ENCODE data around the gene ATP8B3. TPM values are rescaled to one million over a fixed set of nuclear protein-coding genes. Genes with fewer than 3 reads are reported as not detected.

The ATP8B3 gene
- total and polyA plus RNA-seq, 10 of the 15 experiments (the other 5 are each of a cell fraction or from before 2014, with no cell fraction given) = 0.13 to 1.7 (median 0.52) TPM

DNA sequence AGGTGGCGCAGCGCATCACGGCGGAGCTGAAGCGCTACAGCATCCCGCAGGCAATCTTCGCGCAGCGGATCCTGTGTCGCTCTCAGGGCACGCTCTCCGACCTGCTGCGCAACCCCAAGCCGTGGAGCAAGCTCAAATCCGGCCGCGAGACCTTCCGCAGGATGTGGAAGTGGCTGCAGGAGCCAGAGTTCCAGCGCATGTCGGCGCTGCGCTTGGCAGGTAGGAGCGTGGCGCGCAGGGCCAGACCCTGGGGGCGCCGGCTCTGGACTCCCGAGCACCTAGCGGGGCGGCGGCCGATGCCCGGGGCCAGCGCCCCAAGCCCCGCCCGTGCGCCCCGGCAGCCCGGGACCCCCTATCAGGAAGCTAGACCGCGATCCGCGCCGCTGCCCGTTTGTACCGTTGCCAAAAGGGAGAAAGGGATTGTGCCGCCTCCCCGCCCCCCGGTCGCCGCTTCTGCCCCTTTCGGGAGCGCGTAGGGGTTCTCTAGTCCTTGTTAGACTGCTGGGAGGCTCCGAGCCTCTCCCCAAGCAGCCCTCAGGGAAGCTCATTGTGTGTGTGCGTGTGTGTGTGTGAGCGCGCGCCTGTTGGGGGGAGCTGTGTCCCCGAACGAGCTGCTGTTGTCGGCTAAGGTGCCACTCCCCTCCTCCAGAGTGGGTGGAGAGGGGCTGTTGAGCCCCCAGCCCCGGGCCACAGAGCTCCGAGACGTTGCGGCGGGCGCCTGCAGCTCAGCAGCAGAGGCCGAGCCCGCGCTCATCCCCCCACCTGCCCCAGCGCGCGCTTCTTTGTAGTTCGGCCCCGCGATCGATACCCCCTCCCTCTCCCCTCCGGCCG, 57.2 kb downstream of the ATP8B3 start:
- RAD21 ChIA-PET (ENCODE audit: unreplicated experiment) = no interaction called here
- Histone ChIP-seq H3K4me2 (ENCODE audit: control insufficient read depth, insufficient read depth) (no peak overlapping the region), H3K4me3 (no peak overlapping the region), H4K20me1 (ENCODE audit: control insufficient read depth, insufficient read depth) (no peaks in the 10 kb centered on the region), H3K36me3 (ENCODE audit: control insufficient read depth in 2 of 2, insufficient read depth in 2 of 2, low read length in 1 of 2) (no peaks in the 10 kb centered on the region), H3K4me1 (ENCODE audit: control insufficient read depth, insufficient read depth, low read length) (no peaks in the 10 kb centered on the region), H3K9me3 (replicated peaks; ENCODE audit: control insufficient read depth, insufficient read depth, low read length) (no peaks in the 10 kb centered on the region; the same call in 2 of the 3 replicates), H2AFZ (ENCODE audit: control insufficient read depth, low read depth, low read length) (no peak overlapping the region), H3K9ac (ENCODE audit: control insufficient read depth, insufficient read depth, low read length) (no peak overlapping the region), H3K27me3 (replicated peaks in 1 of 2; ENCODE audit: control insufficient read depth in 2 of 2, insufficient read depth in 2 of 2, low read length in 1 of 2) (peaks cover 16 to 33% of the 10 kb centered on the region in 2 experiments), H3K79me2 (ENCODE audit: control insufficient read depth, insufficient read depth, low read length) (no peaks in the 10 kb centered on the region), H3K27ac (ENCODE audit: control insufficient read depth, insufficient read depth) (no peak overlapping the region)
- DNase-seq (ENCODE audit: low read depth, low spot score) = no peak
- TF ChIP-seq ZNF622 (IDR thresholded peaks at IDR 0.05) = no peak
- TF ChIP-seq, protein P1, sequence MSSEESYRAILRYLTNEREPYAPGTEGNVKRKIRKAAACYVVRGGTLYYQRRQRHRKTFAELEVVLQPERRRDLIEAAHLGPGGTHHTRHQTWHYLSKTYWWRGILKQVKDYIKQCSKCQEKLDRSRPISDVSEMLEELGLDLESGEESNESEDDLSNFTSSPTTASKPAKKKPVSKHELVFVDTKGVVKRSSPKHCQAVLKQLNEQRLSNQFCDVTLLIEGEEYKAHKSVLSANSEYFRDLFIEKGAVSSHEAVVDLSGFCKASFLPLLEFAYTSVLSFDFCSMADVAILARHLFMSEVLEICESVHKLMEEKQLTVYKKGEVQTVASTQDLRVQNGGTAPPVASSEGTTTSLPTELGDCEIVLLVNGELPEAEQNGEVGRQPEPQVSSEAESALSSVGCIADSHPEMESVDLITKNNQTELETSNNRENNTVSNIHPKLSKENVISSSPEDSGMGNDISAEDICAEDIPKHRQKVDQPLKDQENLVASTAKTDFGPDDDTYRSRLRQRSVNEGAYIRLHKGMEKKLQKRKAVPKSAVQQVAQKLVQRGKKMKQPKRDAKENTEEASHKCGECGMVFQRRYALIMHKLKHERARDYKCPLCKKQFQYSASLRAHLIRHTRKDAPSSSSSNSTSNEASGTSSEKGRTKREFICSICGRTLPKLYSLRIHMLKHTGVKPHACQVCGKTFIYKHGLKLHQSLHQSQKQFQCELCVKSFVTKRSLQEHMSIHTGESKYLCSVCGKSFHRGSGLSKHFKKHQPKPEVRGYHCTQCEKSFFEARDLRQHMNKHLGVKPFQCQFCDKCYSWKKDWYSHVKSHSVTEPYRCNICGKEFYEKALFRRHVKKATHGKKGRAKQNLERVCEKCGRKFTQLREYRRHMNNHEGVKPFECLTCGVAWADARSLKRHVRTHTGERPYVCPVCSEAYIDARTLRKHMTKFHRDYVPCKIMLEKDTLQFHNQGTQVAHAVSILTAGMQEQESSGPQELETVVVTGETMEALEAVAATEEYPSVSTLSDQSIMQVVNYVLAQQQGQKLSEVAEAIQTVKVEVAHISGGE (CRISPR knock-in tag; IDR thresholded peaks at IDR 0.05) = no peak
- no peak for TF ChIP-seq CREB1 (IDR thresholded peaks at IDR 0.05; ENCODE audit: low read depth)
- TF ChIP-seq LARP7 (IDR thresholded peaks at IDR 0.05) = no peak
- TF ChIP-seq, protein P2, sequence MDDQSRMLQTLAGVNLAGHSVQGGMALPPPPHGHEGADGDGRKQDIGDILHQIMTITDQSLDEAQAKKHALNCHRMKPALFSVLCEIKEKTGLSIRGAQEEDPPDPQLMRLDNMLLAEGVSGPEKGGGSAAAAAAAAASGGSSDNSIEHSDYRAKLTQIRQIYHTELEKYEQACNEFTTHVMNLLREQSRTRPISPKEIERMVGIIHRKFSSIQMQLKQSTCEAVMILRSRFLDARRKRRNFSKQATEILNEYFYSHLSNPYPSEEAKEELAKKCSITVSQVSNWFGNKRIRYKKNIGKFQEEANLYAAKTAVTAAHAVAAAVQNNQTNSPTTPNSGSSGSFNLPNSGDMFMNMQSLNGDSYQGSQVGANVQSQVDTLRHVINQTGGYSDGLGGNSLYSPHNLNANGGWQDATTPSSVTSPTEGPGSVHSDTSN (IDR thresholded peaks at IDR 0.05; ENCODE audit: insufficient replicate concordance, low read depth, low read length) = no peak
- no peak for TF ChIP-seq STAT1 (conservative IDR thresholded peaks at IDR 0.05)
- TF ChIP-seq ZNF207 (IDR thresholded peaks at IDR 0.05; ENCODE audit: borderline replicate concordance) = no peak
- TF ChIP-seq WRNIP1 (IDR thresholded peaks at IDR 0.05; ENCODE audit: borderline replicate concordance, low read depth, low read length) = no peak
- TF ChIP-seq, protein P3, sequence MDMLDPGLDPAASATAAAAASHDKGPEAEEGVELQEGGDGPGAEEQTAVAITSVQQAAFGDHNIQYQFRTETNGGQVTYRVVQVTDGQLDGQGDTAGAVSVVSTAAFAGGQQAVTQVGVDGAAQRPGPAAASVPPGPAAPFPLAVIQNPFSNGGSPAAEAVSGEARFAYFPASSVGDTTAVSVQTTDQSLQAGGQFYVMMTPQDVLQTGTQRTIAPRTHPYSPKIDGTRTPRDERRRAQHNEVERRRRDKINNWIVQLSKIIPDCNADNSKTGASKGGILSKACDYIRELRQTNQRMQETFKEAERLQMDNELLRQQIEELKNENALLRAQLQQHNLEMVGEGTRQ (IDR thresholded peaks at IDR 0.05; ENCODE audit: borderline replicate concordance, low read depth, low read length) = no peak
- TF ChIP-seq, protein P4, sequence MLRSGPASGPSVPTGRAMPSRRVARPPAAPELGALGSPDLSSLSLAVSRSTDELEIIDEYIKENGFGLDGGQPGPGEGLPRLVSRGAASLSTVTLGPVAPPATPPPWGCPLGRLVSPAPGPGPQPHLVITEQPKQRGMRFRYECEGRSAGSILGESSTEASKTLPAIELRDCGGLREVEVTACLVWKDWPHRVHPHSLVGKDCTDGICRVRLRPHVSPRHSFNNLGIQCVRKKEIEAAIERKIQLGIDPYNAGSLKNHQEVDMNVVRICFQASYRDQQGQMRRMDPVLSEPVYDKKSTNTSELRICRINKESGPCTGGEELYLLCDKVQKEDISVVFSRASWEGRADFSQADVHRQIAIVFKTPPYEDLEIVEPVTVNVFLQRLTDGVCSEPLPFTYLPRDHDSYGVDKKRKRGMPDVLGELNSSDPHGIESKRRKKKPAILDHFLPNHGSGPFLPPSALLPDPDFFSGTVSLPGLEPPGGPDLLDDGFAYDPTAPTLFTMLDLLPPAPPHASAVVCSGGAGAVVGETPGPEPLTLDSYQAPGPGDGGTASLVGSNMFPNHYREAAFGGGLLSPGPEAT (IDR thresholded peaks at IDR 0.05; ENCODE audit: low read depth) = no peak
- TF ChIP-seq MEF2A (IDR thresholded peaks at IDR 0.05; ENCODE audit: insufficient read depth, low read depth, low read length) = no peak
- no peak for TF ChIP-seq FOS (IDR thresholded peaks at IDR 0.05; ENCODE audit: borderline replicate concordance, extremely low read depth, insufficient read length)
- no peak for TF ChIP-seq TCF12 (IDR thresholded peaks at IDR 0.05; ENCODE audit: low read depth, low read length)
- TF ChIP-seq, protein P5, sequence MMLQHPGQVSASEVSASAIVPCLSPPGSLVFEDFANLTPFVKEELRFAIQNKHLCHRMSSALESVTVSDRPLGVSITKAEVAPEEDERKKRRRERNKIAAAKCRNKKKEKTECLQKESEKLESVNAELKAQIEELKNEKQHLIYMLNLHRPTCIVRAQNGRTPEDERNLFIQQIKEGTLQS (IDR thresholded peaks at IDR 0.05; ENCODE audit: borderline replicate concordance, extremely low read depth, low read depth, low read length) = no peak
- TF ChIP-seq IRF4 (IDR thresholded peaks at IDR 0.05; ENCODE audit: low read depth, low read length) = no peak
- FAIRE-seq = no peak
- CTCF ChIA-PET = no interaction called here
- 16% methylated on average over 56 of the region's 80 CpGs for whole genome bisulfite sequencing (ENCODE audit: insufficient coverage, insufficient replicate concordance, low lambda C conversion rate, missing lambda C conversion rate)
- intact Hi-C loops (cut with micrococcal nuclease; ENCODE audit: unreplicated experiment) = no loop called here
- SMC1A ChIA-PET (ENCODE audit: uncharacterized antibody, unreplicated experiment) = no interaction called here
- POLR2A ChIA-PET = no interaction called here
- ATAC-seq = no peak
- in situ Hi-C loops (cut with MboI) = no loop called here
- no TSS peak for BruUV-seq (replicated peaks)

Measured in GM12878 (cell line).